OCI-LY7 (cell line): ENCODE results near the gene MAP3K3. TPM values are rescaled to one million over a fixed set of nuclear protein-coding genes. Genes with fewer than 3 reads are reported as not detected.

Experiments
- BruUV-seq: library from RNA; stranded (reverse); fragments of 400-500 nt; replicated peaks from 2 replicates; lab custom pipeline; 2021; lab: Mats Ljungman, UMichigan
- CTCF ChIA-PET: fragments of 300-600 bp; sonication (Branson Sonifier 250); formaldehyde crosslinking; loops from one replicate; lab custom pipeline; 2022; ENCODE audit warnings: antibody characterized with exemption; ENCODE audit not compliant: unreplicated experiment; lab: Charles Lee
- POLR2A ChIA-PET: fragments of 300-600 bp; sonication (Branson Sonifier 250); formaldehyde crosslinking; loops from one replicate; lab custom pipeline; 2022; ENCODE audit warnings: antibody characterized with exemption; lab: Charles Lee
- DNase-seq: peaks from one replicate; pipeline ENCODE4 v3.0.0-alpha.2; 2015; ENCODE audit warnings: low spot score
- H2AFZ ChIP-seq: fragments of 200-600 bp; sonication (generic), shearing (Covaris generic); 2 replicates; pipeline ENCODE4 v1.6.1; 2014; ENCODE audit warnings: mild to moderate bottlenecking, antibody characterized with exemption, low read length, moderate library complexity
- H3K27ac ChIP-seq: fragments of 200-600 bp; sonication (generic); 2 replicates; pipeline ENCODE4 v1.5.1; 2014; ENCODE audit warnings: mixed run types, low read depth, mild to moderate bottlenecking, moderate library complexity, low read length, inconsistent platforms; ENCODE audit not compliant: poor library complexity, severe bottlenecking
- H3K36me3 ChIP-seq: fragments of 200-600 bp; sonication (generic); 2 replicates; pipeline ENCODE4 v1.6.1; 2014; ENCODE audit warnings: mild to moderate bottlenecking, antibody characterized with exemption, low read length, moderate library complexity, mixed read lengths; ENCODE audit not compliant: insufficient read depth
- H3K4me1 ChIP-seq: fragments of 200-600 bp; sonication (generic); 2 replicates; pipeline ENCODE4 v1.5.1; 2014; ENCODE audit warnings: mild to moderate bottlenecking, low read length; ENCODE audit not compliant: insufficient read depth, poor library complexity, severe bottlenecking
- H3K4me2 ChIP-seq: fragments of 200-600 bp; sonication (generic); 2 replicates; pipeline ENCODE4 v1.6.1; 2014; ENCODE audit warnings: mild to moderate bottlenecking, low read length
- H3K4me3 ChIP-seq: fragments of 200-600 bp; sonication (generic); 2 replicates; pipeline ENCODE4 v1.5.1; 2014; ENCODE audit warnings: mild to moderate bottlenecking, low read depth, low read length; ENCODE audit not compliant: poor library complexity, severe bottlenecking
- H3K79me2 ChIP-seq: fragments of 200-600 bp; sonication (generic); 2 replicates; pipeline ENCODE4 v1.6.1; 2016; ENCODE audit warnings: low read depth, mild to moderate bottlenecking, low read length, moderate library complexity, mixed read lengths; ENCODE audit not compliant: insufficient read depth
- H3K9me2 ChIP-seq: fragments of 200-600 bp; sonication (generic); 2 replicates; pipeline ENCODE4 v1.6.1; 2016; ENCODE audit warnings: mild to moderate bottlenecking, low read length, mixed read lengths; ENCODE audit not compliant: insufficient read depth
- H3K9me3 ChIP-seq: fragments of 200-600 bp; sonication (generic); 2 replicates; pipeline ENCODE4 v1.6.1; 2014; ENCODE audit warnings: mild to moderate bottlenecking, mixed run types, low read length, mixed read lengths
- H4K20me1 ChIP-seq: fragments of 200-600 bp; sonication (generic); 2 replicates; pipeline ENCODE4 v1.6.1; 2014; ENCODE audit warnings: mild to moderate bottlenecking, antibody characterized with exemption, low read length, moderate library complexity, mixed read lengths; ENCODE audit not compliant: insufficient read depth
- CTCF ChIP-seq: fragments of 200-600 bp; sonication (generic); conservative IDR thresholded peaks from 2 replicates; pipeline ENCODE4 v1.5.1; 2014; ENCODE audit warnings: mild to moderate bottlenecking, antibody characterized with exemption, low read length, moderate library complexity, mixed read lengths
- EZH2phosphoT487 ChIP-seq: fragments of 200-600 bp; sonication (generic); IDR thresholded peaks from 2 replicates; pipeline ENCODE4 v1.6.1; 2018; ENCODE audit warnings: low read depth, borderline replicate concordance, mild to moderate bottlenecking, mixed run types, antibody characterized with exemption, low read length, moderate library complexity, mixed read lengths
- intact Hi-C: fragments of 100-400 bp; cut with micrococcal nuclease; formaldehyde crosslinking; loops from one replicate; pipeline ENCODE4 v1.10.0; 2022; ENCODE audit not compliant: unreplicated experiment
- total RNA-seq, 2 experiments: library from RNA; depleted of rRNA in 1 of 2; stranded (reverse); fragments of >200 nt in 1 of 2; shearing (Covaris generic) in 1 of 2; gene quantifications; 2 replicates each; pipeline ENCODE4 v1.2.3, GENCODE V29; 2014 to 2022

Gene MAP3K3
- total RNA-seq, 2 experiments from 2014 or later: 26.0 to 29.0 TPM

- TF ChIP-seq EZH2phosphoT487 (no peak), CTCF (no peak)
- H3K36me3 ChIP-seq: peaks cover 64% of the 10 kb centered on the region
- peak within 1 kb of the TSS; percentile 95 for H3K27ac ChIP-seq
- peak within 1 kb of the TSS; percentile 99 for H3K4me2 ChIP-seq
- no peaks in the 10 kb centered on the region for H3K9me3 ChIP-seq
- H3K79me2 ChIP-seq: peaks cover 52% of the 10 kb centered on the region
- intact Hi-C loops: loop anchor here (1.0 to 5.0 kb wide), 5 partner anchors 92 to 273 kb away; partner anchors contain the start of genes CD79B and DCAF7
- no TSS peak for BruUV-seq
- peak within 1 kb of the TSS; percentile 89 for H3K4me3 ChIP-seq
- peak; percentile 76 for DNase-seq
- CTCF ChIA-PET: no interaction called here
- H2AFZ ChIP-seq: no peak within 1 kb of the TSS
- peaks cover 16% of the 10 kb centered on the region; the same call in 1 of the 2 replicates for H4K20me1 ChIP-seq
- no peaks in the 10 kb centered on the region for H3K9me2 ChIP-seq
- POLR2A ChIA-PET: no interaction called here
- H3K4me1 ChIP-seq: peaks cover 76% of the 10 kb centered on the region
Measured at GRCh38 chr17:63699638-63700527, 77.7 kb downstream of the MAP3K3 start, which contains the start of gene LIMD2. TSS of gene LIMD2 (minus strand) at chr17:63700125. CDS start at chr17:63699298, 827 bp downstream.

DNA sequence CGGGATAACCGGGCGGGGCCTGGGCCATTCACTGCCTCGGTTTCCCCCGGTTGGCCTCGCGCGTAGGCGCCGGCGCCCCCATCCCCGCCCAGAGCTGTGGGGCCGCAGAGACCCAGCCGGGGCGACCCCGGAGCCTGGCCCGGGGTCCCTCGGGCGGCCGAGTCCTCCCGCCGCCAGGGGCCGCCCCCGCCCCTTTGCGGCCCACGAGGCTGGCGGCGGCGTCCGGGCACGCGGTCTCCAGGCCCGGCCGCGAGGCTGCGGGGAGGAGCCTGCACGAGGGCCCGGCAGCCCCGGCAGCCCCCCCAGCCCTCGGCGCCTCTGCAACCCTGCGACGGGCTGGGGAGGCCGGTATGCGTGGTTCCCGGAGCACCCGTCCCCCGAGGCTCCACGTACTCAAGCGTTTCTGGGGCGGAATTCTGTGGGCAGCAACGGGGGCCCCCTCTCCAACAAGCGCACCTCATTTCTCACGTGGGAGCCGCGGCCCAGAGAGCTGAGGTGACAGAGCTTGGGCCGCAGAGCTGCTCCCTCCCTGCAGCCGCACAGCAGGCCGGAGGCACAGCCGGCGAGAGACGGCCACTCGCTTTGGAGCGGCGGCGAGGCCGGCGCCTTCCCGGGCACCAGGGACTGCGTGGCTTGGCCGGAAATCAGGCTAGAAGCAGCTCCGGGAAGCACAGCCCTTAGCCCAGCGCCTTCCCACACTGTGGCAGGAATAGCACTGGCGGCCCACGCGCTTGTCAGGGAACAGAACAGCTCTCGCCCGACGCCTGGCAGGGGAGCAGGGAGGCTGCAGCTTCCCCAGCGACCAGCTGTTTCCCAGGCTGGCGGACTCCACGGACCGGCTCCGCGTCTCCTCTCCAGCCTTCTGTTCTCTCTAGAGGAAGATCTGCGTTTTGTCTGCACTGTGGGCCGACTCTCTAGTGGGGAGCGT is 78.6 kb downstream of the MAP3K3 start:
- peaks cover 52% of the 10 kb centered on the region for H3K79me2 ChIP-seq
- intact Hi-C loops: no loop called here
- peak overlapping the region; percentile 95 for H3K27ac ChIP-seq
- H3K9me3 ChIP-seq: no peaks in the 10 kb centered on the region
- BruUV-seq: no TSS peak
- peaks cover 76% of the 10 kb centered on the region for H3K4me1 ChIP-seq
- H3K4me3 ChIP-seq: peak overlapping the region; percentile 89
- H4K20me1 ChIP-seq: peaks cover 16% of the 10 kb centered on the region; the same call in 1 of the 2 replicates
- no peaks in the 10 kb centered on the region for H3K9me2 ChIP-seq
- ChIA-PET POLR2A (interaction anchor here (0.5 to 1.8 kb wide), 7 partner anchors 38 to 696 kb away, joined by 3 to 5 read pairs (median 4); partner anchors contain the start of gene DDX42), CTCF (no interaction called here)
- H3K36me3 ChIP-seq: peaks cover 66% of the 10 kb centered on the region
- H2AFZ ChIP-seq: no peak overlapping the region
- TF ChIP-seq CTCF: peak; percentile 47; the same call in 1 of the 2 replicates
- no peak for TF ChIP-seq EZH2phosphoT487
- peak overlapping the region; percentile 98 for H3K4me2 ChIP-seq
- DNase-seq: peak; percentile 82
